NCI-H2107 treated with DMSO at 0.1 percent for 48 hours (cell line): ENCODE measurements around the gene SLC7A6.

Experiments
- DNase-seq: peaks from one replicate; lab custom pipeline; 2025; ENCODE audit not compliant: unreplicated experiment; lab: John Stamatoyannopoulos, UW

SLC7A6 gene

DNA sequence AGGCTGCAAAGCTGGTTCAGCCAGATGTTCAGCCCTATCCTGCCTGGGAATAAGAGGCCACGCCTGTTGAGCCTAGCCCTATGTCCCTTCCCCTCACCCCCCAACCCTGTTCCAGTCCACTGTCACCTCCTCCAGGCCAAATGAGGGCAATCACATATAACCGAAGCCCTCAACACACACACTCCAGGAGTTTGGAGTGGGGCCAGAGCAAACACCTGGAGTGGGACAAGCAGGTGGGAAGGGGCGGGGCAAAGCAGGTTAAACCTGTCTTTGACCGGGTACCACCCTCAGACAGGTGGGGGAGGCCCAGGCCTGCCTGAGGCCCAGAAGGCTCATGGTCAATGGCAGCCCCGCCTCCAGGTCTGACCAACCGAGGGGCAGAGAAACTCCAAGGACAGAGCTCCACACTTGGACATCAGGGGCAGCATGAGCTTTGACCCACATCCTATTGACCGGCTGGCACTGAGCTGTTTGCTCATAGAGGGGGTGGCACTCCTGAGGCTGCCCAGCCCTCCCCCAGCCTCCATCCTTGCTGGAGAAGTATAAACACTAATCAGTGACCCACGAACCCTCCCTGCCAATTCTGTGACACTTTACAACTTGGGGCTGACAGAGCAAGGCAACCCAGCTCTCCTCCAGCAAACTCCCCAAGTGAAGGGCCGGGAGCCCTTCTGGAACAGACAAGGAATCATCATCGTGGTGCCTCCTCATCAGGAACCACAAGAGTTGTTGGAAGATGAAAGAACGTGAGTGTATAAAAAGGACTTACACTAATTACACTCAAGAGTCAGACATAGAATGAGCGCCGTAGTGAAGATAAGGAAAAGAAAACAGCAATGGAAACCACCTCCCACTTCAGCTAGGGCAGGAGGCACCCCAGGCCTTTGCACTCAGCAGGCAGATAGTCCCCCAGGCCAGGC lies 29.9 kb upstream of the SLC7A6 start:
- DNase-seq, result peak; percentile 36

DNA sequence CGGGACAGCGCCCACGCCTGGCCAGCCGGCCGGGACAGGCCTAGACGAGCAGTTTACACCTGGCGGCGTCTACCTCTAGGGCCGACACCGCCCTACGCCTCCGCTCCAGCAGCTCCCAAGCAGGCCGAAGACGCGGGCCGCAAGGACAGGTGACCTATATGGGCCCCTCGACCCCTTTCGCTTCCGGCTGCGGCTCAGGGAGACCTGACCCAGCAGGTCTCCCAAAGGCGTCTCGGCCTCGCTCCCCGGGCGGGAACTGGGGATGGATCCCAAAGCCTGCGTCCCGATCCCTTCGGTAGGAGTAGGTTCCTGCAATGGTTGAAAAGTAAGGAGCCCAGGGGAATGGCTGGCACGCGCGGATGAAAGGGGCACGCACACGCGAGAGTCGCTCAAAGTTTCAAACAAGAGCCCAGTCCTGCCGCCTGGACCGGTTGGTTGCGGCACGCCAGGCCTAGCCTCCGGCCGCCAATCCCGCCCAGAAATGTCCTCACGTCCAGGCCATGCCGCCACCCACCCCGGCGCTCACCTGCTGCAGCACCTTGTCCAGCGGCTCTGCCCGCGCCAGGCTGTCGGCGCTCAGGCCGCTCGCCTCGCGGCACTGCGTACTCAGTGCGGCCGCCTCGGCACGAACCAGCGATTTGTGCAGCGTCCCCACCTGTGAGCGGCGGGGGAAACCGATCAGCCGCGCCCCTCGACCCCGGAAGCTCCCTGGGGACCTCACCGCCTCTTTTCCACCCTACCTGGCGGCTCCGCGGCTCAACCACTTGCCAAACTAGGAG lies 29.0 kb upstream of the SLC7A6 start:
- DNase-seq, result no peak

DNA sequence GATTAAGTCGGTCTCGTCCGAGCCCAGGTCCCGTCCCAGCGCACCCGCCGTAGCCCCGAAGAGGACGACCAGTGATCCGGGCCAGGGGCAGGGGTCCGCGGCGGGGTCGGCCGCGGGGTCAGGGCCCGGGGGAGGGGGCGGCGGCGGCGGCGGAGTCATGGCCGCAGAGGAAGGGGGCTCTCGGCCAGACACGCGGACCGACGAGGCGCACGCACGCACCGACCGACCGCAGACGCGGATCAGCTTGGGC lies 28.5 kb upstream of the SLC7A6 start, which contains the start of gene ESRP2:
TSS of gene ESRP2 (minus strand) at position 241 of the 250 bp plus-strand sequence. CDS start at position 159, 82 bp downstream.
- DNase-seq, result no peak

DNA sequence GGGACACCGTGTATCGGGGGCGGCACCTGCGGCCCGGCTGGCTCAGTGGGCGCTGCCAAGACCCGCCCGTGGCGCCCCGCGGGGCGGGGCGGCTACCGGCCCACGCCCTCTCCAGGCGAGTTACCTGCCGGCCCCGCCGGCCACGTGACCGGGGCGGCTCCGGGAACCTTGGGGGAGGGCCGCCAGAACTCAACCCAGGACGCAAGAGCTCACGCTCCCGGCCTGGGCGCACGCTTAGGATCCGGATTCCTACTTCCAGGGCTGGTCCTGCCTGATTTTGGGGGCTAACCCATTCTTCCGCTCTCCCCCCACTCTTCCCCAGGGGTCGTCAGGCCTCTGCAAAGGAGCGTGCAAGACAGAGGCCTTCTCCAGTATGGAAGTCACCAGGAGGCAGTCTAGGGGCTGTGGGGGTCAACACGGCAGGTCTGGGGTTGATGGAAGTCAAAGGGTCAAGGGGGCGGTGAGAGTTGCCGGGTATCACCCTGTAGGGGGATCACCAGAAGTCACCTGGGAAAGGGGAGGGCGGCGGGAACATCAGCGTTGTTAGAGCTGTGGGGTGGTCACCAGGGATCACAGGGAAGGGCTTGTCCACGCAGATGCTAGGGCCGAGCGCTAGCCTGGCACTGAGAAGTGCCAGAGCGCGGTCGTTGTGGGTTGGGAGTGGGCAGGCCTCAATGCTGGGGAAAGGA lies 28.0 kb upstream of the SLC7A6 start:
- no peak for DNase-seq

DNA sequence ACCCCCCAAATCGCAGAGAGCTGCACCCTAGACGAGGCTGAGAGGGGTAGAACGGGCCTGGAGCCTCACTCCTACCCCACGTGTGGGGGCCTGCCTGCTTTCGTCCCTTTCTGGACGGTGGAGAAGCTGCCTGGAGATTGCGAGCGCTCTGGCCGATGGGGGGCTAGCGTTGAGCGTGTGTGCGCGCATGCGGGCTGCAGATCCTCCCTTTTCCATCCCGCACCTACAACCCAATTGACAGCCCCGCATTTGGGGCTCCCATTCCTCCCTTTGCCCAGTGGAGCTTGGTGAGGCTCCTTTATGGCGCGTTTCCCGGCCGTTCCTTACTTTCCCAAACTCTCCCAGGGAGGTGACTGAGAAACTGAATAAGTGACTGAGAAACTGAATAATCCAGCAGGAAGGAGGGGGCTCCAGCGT lies 27.5 kb upstream of the SLC7A6 start:
- DNase-seq, result no peak

DNA sequence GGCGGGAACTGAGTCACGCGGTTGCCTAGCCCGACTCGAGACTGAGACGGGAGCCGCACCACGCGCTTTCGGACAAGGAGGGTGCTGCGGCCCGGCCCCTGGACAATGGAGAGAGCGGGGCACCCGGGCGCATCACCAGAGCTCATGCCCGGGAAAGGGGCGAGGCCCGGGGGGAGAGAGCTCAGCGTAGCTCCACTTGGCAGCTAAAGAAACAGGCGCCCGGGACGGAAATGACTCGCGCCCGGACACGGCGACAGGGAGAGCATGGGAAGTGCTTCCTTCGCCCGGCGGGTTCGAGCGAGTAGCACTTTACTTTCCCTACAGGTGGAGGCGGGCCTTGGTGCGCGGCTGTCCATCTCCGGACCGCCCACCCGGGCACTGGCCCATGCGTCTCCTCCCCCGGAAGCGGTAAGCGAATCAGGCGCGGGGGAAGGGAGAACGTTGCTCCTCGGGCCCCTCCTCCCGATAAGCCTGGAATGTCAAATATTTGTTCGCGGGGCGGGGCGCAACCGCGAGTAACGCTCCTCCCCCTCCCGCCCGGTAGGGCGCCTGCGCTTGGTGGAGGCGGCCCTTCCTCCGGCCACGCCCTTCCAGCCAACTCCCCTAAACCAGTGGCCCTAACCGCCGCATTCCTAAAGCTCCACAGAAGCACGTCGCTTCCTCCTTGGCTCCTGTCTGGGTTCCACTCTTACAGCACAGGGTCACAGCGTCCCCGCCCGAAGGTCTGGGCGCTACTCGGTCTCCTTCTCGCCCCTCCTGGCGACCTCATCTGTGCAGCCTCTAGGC lies 26.9 kb upstream of the SLC7A6 start:
- peak; percentile 90 for DNase-seq

DNA sequence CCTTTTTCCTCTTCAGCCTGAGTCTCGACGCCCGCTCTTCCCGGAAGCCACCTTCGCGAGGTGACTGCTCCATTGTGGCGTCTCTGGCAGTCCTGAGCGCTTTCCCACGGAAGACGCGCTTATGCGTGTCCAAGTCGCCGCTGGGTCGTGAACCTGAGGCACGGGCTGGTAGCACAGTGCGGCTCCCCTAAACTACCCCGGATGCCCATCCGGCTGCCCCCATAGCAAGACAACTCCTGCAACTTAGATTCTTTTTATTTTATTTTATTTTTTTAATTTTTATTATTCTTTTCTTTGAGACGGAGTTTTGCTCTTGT lies 26.3 kb upstream of the SLC7A6 start:
- DNase-seq, result no peak

DNA sequence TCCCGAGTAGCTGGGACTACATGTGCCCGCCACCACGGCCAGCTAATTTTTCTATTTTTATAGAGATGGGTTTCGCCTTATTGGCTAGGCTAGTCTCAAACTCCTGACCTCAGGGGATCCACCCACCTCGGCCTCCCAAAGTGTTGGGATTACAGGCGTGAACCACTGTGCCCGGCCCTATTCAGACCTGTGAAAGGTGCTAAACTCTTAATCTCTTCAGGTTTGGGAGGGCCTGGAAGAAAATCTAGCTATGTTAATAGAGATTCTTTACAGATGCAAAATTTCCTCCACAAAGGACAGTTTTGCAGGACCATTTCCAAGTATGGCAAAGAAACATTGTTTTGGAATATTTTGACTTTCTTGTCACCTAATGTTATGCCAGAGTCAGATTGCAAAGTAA lies 22.2 kb upstream of the SLC7A6 start:
- DNase-seq, result no peak

DNA sequence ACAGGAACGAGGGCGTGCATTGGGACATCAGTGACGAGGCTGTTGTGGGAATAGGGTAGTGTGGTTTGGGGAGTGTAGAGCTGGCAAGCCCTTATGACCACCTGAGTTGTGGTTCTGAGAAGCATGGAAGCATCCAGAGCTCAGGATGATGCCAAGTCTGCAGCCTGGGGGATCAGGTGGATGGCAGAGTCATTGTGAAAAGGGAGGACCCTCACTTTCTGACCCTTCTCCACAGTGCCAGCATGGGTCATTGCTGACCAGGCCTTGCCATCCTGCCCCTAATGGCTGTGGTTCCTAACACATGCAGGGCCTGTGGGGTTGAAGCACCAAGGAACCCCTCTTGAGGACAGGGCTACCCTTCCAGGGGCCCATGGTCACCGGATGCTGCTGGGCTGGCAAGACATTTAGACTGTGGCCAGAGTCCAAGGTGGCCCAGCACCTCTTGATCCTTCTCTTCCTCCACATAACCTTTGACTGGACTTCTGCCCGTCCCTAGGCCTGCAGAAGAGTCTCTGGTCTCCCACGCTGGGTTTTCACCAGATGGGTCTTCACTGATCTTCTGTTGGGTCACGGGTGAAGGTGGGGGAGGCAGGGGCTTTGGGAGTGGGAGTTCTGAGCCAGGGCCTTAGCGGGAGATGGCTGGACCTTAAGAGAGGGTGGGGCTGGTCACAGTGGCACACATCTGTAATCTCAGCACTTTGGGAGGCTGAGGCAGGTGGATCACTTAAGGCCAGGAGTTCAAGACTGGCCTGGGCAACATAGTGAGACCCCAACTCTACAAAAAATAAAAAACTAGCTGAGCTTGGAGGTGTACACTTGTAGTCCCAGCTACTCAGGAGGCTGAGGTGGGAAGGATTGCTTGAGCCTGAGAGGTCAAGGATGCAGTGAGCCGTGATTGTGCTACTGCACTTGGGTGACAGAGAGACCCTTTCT lies 21.1 kb upstream of the SLC7A6 start:
- DNase-seq, result no peak

DNA sequence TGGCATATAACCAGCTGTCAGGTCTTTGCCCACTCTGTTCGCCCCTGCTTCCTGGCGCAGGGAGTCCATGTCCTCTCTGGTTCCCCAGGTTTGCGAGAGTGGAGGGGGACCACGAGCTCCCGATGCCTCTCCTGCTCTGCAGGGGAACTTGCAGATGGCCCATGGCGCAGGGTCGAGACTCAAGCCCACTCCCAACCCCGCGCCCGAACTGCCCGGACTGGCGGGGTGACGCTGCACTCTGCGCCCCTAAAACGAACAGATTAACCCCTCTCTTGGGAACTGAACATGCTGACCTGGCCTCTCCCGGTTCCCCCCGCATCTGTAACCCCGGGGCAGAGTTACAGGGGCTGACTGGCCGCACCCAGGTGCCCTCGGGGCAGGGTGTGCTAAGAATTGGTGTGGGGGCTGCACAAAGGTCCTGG lies 19.8 kb upstream of the SLC7A6 start:
- DNase-seq, result no peak

DNA sequence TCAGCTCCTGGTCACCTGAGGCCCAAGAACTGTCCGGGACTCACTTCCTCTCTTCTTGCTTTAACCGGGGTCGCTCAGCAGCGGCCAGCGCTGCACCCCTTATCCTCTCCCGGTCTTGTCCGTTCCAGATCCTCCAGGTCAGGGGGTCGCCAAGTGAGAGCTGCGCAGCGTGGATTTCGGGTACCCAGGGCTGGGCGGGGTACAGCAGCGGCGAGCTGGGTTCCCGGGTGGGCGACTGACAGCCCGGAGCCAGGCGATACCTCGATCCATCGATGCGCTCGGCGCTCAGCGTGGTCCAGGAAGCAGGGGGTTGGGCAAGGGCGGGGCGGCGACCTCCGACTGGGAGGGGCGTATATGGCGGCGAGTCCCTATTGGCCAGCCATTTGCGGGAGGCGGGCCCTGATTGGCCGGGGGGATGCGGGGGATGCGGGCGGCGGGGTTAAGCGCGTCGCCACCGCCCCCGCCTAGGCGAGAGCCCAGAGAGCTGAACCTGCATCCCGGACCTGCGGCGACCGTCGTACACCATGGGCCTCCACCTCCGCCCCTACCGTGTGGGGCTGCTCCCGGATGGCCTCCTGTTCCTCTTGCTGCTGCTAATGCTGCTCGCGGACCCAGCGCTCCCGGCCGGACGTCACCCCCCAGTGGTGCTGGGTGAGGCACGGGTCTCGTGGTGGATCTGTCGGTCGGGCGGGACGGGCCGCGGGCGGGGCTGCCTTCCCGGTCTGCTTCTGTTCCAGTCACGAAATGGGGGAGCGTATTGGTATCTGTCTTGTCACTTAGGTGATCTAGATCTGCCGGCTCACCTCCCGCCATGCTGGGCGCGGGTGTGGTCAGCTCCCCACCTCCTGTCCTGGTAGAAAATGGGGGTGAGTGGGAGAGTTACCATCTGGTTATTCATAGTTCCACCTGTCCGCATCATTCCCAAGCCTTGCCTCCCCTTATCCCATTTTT lies 19.1 kb upstream of the SLC7A6 start, which contains the start of gene PLA2G15:
TSS of gene PLA2G15 (plus strand) at position 471 of the 951 bp plus-strand sequence. CDS start at position 525, 54 bp downstream.
- peak; percentile 60 for DNase-seq

DNA sequence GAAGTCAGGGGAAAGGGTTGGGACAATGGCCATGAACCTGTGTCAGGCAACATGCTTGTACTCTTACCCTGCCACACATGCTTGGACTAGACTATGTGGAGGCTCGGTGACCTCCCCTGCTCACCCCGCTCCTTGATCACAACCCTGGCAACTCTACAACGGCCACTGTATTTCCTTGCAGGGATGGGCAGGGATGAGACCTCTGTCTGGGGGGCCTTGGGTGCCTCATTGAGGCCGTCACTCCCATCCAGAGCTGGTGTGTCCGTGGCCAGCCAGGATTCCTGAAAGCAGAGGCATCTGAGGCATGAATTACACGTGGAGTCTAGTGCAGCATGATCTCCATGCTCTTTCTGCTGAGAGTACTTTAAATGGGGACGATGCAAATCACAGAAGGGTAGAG lies 18.2 kb upstream of the SLC7A6 start:
- no peak for DNase-seq

DNA sequence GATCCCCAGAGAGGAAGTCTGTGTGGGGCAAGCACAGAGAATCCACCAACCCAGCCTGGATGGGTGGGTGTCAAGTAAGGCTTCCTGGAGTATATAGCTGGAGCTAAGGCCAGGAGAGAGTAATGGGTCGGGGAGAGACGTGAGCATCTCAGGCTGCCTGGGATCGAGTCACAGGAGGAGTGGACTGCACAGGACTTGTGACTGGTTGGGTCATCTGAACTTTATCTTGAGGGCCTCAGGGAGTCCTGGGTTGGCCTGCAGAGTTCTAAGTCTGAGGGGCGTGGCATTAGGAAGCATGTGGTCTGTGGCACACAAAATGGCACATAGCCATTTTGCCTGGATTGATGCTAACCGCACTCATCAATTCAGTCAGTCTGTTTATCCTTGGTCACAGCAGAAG lies 17.7 kb upstream of the SLC7A6 start:
- DNase-seq, result no peak

DNA sequence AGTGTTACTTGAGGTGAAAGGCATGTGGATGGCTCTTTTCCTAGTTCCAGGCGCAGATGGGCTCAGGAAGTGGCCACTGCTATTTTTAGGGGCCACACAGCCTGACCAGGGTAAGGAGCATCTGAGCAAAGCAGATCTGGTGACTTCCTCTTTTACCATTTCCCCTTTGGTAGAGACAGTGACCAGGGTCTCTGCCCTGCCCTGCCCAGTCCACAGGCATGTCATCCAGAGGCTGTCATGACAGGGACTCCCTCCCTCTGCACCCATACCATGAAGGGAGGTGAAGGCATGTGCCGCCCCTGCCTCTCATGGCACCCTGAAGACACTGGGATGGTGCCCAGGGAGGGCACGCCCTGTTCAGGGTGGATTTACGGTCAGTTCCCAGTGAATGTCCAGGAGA lies 16.9 kb upstream of the SLC7A6 start:
- no peak for DNase-seq

DNA sequence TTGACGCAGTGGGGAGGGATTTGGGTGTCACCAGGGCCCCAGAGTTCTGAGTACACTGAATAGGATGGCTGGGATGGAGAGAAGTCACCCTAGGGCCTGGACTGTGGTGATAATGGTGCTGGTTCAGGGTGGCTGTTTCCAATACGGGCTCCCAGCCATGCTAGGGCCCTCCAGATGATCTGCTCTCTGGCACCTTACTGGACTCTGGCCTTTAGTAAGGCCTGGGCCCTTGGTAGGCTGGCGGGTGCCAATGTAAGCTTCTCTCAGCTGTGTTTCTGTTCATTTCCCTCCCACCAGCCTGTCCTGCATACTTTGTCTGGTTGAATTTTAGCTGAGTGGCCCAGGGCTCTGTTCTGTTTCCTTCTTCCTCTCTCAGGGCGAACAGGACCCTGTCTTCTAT lies 16.4 kb upstream of the SLC7A6 start:
- DNase-seq, result no peak

DNA sequence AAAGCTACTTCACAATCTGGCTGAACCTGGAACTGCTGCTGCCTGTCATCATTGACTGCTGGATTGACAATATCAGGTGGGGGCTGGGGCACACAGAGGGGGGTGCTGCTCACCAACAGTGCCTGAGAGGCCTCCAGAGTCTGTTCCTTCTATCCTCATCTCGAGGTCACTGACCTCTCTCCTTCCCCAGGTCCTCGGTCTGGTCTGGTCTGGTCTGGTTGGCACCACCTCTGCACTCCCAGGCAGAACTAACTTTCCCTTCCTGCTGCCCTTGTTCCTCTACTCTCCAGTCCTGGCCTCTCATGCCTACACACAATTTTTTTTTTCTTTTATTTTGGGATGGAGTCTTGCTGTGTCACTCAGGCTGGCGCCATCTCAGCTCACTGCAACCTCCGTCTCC lies 15.0 kb upstream of the SLC7A6 start:
- no peak for DNase-seq

DNA sequence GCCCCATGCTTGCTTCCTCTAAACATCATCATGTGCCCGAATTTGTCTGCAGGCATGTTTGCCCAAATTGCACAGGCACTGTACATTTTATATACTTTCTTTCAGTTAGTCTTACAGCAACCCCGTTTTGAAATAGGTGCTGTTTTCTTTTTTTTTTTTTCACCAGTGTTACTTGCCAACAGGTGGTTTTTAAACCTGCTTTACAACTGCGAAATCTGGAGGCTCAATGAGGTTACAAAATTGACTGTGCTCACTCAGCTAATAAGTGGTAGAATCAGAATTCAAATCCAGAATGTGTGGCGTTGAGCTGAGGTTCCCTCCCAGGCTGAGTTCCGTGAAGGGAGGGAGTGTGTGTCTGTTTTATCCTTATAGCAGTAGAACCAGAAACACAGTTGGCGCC lies 13.4 kb upstream of the SLC7A6 start:
- DNase-seq, result no peak

DNA sequence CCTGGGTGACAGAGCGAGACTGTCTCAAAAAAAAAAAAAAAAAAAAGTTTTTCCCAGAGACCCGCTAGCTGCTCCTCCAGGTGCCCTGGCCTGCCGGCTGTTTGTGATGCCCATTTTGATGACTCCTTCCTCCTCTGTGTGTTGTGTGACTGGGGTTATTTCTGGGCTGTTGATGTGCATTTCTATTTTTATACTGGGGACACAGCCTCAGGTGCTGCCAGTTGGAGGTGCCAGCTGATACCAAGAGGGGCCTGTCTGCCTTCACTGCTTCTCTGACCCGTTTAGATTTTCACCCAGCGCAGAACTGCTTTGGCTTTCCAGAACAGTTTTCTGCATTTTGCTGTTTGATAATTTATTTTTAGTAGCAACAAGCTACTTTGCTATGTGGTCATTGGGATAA lies 12.5 kb upstream of the SLC7A6 start:
- DNase-seq, result no peak

DNA sequence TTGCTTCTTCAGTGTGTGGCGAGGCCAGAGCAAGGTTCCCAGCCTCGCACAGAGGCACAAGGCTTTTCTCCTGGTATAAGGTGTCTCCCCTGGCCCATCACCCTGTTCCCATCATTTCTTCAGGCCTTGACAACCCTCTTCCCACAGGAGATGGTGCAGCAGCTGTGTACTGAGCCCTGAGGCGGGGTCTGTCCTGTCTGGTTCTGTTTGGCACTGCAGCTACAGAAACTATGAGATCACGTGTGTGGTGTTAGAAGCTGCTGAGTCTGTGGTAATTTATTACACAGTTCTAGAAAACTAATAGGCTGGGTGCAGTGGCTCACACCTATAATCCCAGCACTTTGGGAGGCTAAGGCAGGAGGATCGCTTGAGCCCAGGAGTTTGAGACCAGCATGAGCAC lies 11.9 kb upstream of the SLC7A6 start:
- DNase-seq, result no peak
